Measurements from ENCODE around the gene TAS1R2. TPM values are rescaled to one million over a fixed set of nuclear protein-coding genes. Genes with fewer than 3 reads are reported as not detected.
"Not testable (repeated sequence)": the region's sequence is repeated elsewhere in the genome, so short reads cannot be mapped to it uniquely, and the experiment has no call there.

The TAS1R2 gene
- polyA plus RNA-seq, 1 donor from 2014 or later: not detected

GRCh38 chr1:18866846-18867245 lies 7.4 kb upstream of the TAS1R2 start:
- Mint-ChIP-seq H3K27me3 (peaks cover 11% of the 10 kb centered on the region), H3K4me3 (no peak overlapping the region), H3K9me3 (no peaks in the 10 kb centered on the region), H3K36me3 (peaks cover 3% of the 10 kb centered on the region), H3K27ac (no peak overlapping the region), H3K4me1 (peaks cover 0 to 5% (median 3%) of the 10 kb centered on the region in 3 donors)

GRCh38 chr1:18866314-18866713 lies 6.9 kb upstream of the TAS1R2 start:
- no peak overlapping the region for H3K4me3 Mint-ChIP-seq
- no peak overlapping the region for H3K27ac Mint-ChIP-seq
- H3K9me3 Mint-ChIP-seq: no peaks in the 10 kb centered on the region
- peaks cover 11% of the 10 kb centered on the region for H3K27me3 Mint-ChIP-seq
- H3K36me3 Mint-ChIP-seq: peaks cover 3% of the 10 kb centered on the region
- peaks cover 0 to 5% (median 3%) of the 10 kb centered on the region in 3 donors for H3K4me1 Mint-ChIP-seq

GRCh38 chr1:18865176-18865575 lies 5.7 kb upstream of the TAS1R2 start:
- H3K9me3 Mint-ChIP-seq: no peaks in the 10 kb centered on the region
- H3K4me3 Mint-ChIP-seq: no peak overlapping the region

GRCh38 chr1:18861590-18861989 lies 2.1 kb upstream of the TAS1R2 start:
- Mint-ChIP-seq H3K9me3 (no peaks in the 10 kb centered on the region), H3K4me1 (no peaks in the 10 kb centered on the region), H3K27me3 (peaks cover 7% of the 10 kb centered on the region), H3K4me3 (no peak overlapping the region), H3K27ac (no peak overlapping the region), H3K36me3 (no peaks in the 10 kb centered on the region)

More at GRCh38 chr1:18865176-18865575, 5.7 kb upstream of the TAS1R2 start:
- Mint-ChIP-seq H3K27me3 (peaks cover 11% of the 10 kb centered on the region), H3K4me1 (peaks cover 0 to 5% (median 3%) of the 10 kb centered on the region in 3 donors), H3K36me3 (no peaks in the 10 kb centered on the region), H3K27ac (no peak overlapping the region)

GRCh38 chr1:18861082-18861481 lies 1.6 kb upstream of the TAS1R2 start:
- H3K4me3 Mint-ChIP-seq: no peak overlapping the region
- no peak overlapping the region for H3K27ac Mint-ChIP-seq
- H3K36me3 Mint-ChIP-seq: no peaks in the 10 kb centered on the region
- no peaks in the 10 kb centered on the region for H3K4me1 Mint-ChIP-seq
- peaks cover 8% of the 10 kb centered on the region for H3K27me3 Mint-ChIP-seq
- H3K9me3 Mint-ChIP-seq: no peaks in the 10 kb centered on the region

- peaks cover 3% of the 10 kb centered on the region for H3K27me3 Mint-ChIP-seq
- H3K36me3 Mint-ChIP-seq: no peaks in the 10 kb centered on the region
- no peaks in the 10 kb centered on the region for H3K9me3 Mint-ChIP-seq
- H3K27ac Mint-ChIP-seq: no peak overlapping the region
- no peaks in the 10 kb centered on the region for H3K4me1 Mint-ChIP-seq
- no peak overlapping the region for H3K4me3 Mint-ChIP-seq
Measured at GRCh38 chr1:18858070-18858688, 1.3 kb downstream of the TAS1R2 start.

- Mint-ChIP-seq H3K27me3 (peaks cover 3% of the 10 kb centered on the region), H3K27ac (no peak overlapping the region), H3K4me1 (no peaks in the 10 kb centered on the region), H3K9me3 (no peaks in the 10 kb centered on the region), H3K4me3 (no peak overlapping the region), H3K36me3 (no peaks in the 10 kb centered on the region)
Measured at GRCh38 chr1:18856435-18856834, 3.0 kb downstream of the TAS1R2 start.

- Mint-ChIP-seq H3K4me1 (no peaks in the 10 kb centered on the region), H3K9me3 (no peaks in the 10 kb centered on the region), H3K36me3 (no peaks in the 10 kb centered on the region), H3K27me3 (peaks cover 3% of the 10 kb centered on the region), H3K27ac (no peak overlapping the region), H3K4me3 (no peak overlapping the region)
Measured at GRCh38 chr1:18855573-18855972, 3.9 kb downstream of the TAS1R2 start.

GRCh38 chr1:18854331-18855025 lies 5.0 kb downstream of the TAS1R2 start:
- Mint-ChIP-seq H3K27ac (no peak overlapping the region), H3K36me3 (no peaks in the 10 kb centered on the region), H3K4me1 (no peaks in the 10 kb centered on the region), H3K4me3 (no peak overlapping the region), H3K9me3 (no peaks in the 10 kb centered on the region), H3K27me3 (peaks cover 3% of the 10 kb centered on the region)

GRCh38 chr1:18852501-18852900 lies 7.0 kb downstream of the TAS1R2 start:
- no peak overlapping the region for H3K27ac Mint-ChIP-seq
- peaks cover 0 to 2% (median 0%) of the 10 kb centered on the region in 3 donors for H3K9me3 Mint-ChIP-seq
- H3K36me3 Mint-ChIP-seq: no peaks in the 10 kb centered on the region
- no peaks in the 10 kb centered on the region for H3K4me1 Mint-ChIP-seq
- no peak overlapping the region for H3K4me3 Mint-ChIP-seq
- peaks cover 3% of the 10 kb centered on the region for H3K27me3 Mint-ChIP-seq

GRCh38 chr1:18849261-18849711 lies 10.2 kb downstream of the TAS1R2 start:
- H3K9me3 Mint-ChIP-seq: peaks cover 0 to 3% (median 0%) of the 10 kb centered on the region in 3 donors

GRCh38 chr1:18847723-18848122 lies 11.7 kb downstream of the TAS1R2 start:
- H3K4me1 Mint-ChIP-seq, H3K4me3 Mint-ChIP-seq, H3K36me3 Mint-ChIP-seq, H3K27me3 Mint-ChIP-seq, H3K9me3 Mint-ChIP-seq, H3K27ac Mint-ChIP-seq: not testable (repeated sequence)

More at GRCh38 chr1:18849261-18849711, 10.2 kb downstream of the TAS1R2 start:
- no peak overlapping the region for H3K4me3 Mint-ChIP-seq
- no peaks in the 10 kb centered on the region for H3K36me3 Mint-ChIP-seq
- no peak overlapping the region for H3K27ac Mint-ChIP-seq
- H3K4me1 Mint-ChIP-seq: no peaks in the 10 kb centered on the region
- H3K27me3 Mint-ChIP-seq: no peaks in the 10 kb centered on the region

- H3K27me3 Mint-ChIP-seq: peaks cover 9% of the 10 kb centered on the region
- H3K27ac Mint-ChIP-seq: no peak overlapping the region
- peaks cover 3% of the 10 kb centered on the region for H3K36me3 Mint-ChIP-seq
- H3K9me3 Mint-ChIP-seq: peaks cover 0 to 6% (median 0%) of the 10 kb centered on the region in 3 donors
- H3K4me3 Mint-ChIP-seq: no peak overlapping the region
- H3K4me1 Mint-ChIP-seq: no peaks in the 10 kb centered on the region
Measured at GRCh38 chr1:18840145-18840544, 19.3 kb downstream of the TAS1R2 start.

- Mint-ChIP-seq H3K36me3 (peaks cover 3% of the 10 kb centered on the region), H3K27me3 (peaks cover 13% of the 10 kb centered on the region), H3K4me3 (no peak overlapping the region), H3K27ac (no peak overlapping the region), H3K4me1 (no peaks in the 10 kb centered on the region), H3K9me3 (no peaks in the 10 kb centered on the region)
Measured at GRCh38 chr1:18836654-18837053, 22.8 kb downstream of the TAS1R2 start.

GRCh38 chr1:18832319-18832718 lies 27.1 kb downstream of the TAS1R2 start:
- Mint-ChIP-seq H3K27me3 (peaks cover 21% of the 10 kb centered on the region), H3K9me3 (peaks cover 2 to 15% (median 3%) of the 10 kb centered on the region in 3 donors)
- not testable (repeated sequence) for H3K27ac Mint-ChIP-seq, H3K4me3 Mint-ChIP-seq, H3K36me3 Mint-ChIP-seq, H3K4me1 Mint-ChIP-seq

- Mint-ChIP-seq H3K27ac (no peak overlapping the region), H3K9me3 (peaks cover 2 to 15% (median 3%) of the 10 kb centered on the region in 3 donors), H3K27me3 (peaks cover 21% of the 10 kb centered on the region), H3K4me1 (no peaks in the 10 kb centered on the region), H3K36me3 (no peaks in the 10 kb centered on the region), H3K4me3 (no peak overlapping the region)
Measured at GRCh38 chr1:18831656-18832055, 27.8 kb downstream of the TAS1R2 start.
